Measurements from ENCODE around the gene PGS1. TPM values are rescaled to one million over a fixed set of nuclear protein-coding genes. Genes with fewer than 3 reads are reported as not detected.
A peak's percentile ranks its signal among the peaks of the same experiment; 100 is the strongest.

Gene PGS1
- total RNA-seq, 1 donor: 35.4 TPM

DNA sequence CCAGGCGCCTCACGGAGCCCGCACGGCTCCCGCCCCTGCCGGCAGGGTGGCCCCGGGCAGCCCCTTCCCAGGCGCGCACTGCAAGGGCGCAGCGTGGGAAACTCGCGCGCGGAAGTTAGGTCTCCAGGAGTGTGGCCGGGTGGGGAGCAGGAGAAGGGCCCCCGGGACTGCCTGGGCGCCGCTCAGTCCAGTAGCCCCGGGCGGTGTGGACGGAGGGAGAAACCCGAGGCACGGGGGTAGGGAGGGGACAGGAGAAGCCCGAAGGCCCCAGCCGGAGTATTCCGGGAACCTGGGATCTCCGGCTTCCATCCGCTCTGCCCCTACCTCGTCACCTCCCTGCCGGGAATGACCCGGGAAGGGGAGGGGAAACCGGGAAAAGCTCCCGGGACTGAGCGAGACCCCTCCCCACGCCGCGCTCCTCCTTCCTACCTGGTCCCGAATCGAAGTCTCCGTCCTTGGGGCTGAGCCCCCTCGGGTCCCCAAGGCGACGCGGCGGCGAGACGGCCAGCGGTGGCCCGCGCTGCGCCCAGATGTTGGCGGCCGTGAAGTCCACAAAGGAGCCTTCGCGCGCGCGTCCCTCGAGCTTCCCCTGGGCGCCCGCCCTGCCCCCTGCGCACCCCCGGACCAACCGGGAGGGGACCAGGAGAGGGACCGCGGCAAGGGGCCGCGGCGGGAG lies 19.0 kb upstream of the PGS1 start:
- peak; percentile 49 for DNase-seq (ENCODE audit: low read depth)
- TF ChIP-seq, protein P1, sequence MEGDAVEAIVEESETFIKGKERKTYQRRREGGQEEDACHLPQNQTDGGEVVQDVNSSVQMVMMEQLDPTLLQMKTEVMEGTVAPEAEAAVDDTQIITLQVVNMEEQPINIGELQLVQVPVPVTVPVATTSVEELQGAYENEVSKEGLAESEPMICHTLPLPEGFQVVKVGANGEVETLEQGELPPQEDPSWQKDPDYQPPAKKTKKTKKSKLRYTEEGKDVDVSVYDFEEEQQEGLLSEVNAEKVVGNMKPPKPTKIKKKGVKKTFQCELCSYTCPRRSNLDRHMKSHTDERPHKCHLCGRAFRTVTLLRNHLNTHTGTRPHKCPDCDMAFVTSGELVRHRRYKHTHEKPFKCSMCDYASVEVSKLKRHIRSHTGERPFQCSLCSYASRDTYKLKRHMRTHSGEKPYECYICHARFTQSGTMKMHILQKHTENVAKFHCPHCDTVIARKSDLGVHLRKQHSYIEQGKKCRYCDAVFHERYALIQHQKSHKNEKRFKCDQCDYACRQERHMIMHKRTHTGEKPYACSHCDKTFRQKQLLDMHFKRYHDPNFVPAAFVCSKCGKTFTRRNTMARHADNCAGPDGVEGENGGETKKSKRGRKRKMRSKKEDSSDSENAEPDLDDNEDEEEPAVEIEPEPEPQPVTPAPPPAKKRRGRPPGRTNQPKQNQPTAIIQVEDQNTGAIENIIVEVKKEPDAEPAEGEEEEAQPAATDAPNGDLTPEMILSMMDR (IDR thresholded peaks at IDR 0.05; ENCODE audit: insufficient read depth, low read depth, low read length): no peak
- H3K4me3 ChIP-seq (ENCODE audit: low read depth, low read length): peak overlapping the region; percentile 94

DNA sequence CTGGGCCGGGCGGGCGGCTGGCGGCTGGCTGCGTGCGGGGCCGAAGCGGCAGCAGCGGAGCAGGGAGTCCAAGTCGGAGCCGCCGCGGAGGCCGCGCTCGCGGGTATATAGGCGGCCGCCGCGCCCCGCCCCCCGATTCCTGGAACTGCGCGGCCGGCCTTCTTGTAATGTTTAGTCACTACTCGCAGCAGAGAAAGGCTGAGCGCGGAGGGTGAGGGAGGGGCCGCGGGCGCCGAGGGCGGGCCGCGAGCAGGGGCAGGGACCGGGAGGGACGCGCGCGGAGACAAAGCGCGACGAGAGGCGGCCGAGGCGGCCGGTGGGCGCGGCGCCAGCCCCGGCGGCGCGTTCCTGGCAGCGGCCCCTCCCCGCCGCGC lies 18.5 kb upstream of the PGS1 start, which contains the start of gene SOCS3:
Gene SOCS3, minus strand, starts transcription at position 81 of the 374 bp plus-strand sequence. CDS start 982 bp downstream, outside the sequence.
- H3K4me3 ChIP-seq (ENCODE audit: low read depth, low read length): peak within 1 kb of the TSS; percentile 94
- DNase-seq (ENCODE audit: low read depth): peak; percentile 97
- TF ChIP-seq, protein P1 (IDR thresholded peaks at IDR 0.05; ENCODE audit: insufficient read depth, low read depth, low read length): no peak

DNA sequence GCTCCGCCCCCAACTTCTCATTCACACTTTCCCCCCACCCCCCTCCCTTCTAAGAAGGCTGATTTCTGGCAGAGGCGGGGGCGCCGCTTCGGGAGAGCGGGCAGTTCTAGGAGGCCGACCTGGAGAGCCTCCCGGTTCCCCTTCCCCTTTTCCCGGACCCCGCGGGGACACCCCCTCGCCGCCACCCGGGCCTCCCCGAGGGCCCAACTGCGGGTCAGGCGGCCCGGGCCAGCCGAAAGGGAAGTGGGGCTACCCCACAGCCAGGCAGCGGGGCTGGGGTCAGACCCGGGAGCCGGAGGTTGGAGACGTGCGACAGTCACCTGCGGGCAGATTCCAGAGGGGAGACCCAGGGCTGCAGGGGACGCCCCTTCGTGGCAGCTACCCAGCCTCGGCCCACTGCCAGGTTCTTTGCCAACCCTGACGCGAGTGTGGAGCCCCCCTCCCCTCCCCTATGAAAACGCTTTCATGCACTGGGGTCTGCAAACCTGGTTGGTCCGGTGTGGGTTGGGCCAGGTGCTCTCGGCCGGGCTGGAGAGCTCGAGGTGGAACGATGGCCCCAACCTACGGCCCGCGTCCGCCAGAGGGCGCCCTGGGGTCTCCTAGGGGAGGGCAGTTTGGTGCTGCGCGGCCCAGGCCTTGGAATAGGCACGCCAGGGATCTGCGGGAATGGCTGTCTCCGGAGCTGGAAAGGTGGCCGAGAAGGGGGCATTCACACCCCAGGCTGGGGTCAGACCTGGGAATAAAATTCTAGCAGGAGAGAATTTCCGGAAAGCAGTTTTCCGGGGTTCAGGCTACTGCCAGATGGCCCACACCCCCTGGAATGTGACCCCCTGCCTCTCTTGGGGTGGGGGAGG lies 17.9 kb upstream of the PGS1 start:
- DNase-seq (ENCODE audit: low read depth): peak; percentile 88
- TF ChIP-seq, protein P1 (IDR thresholded peaks at IDR 0.05; ENCODE audit: insufficient read depth, low read depth, low read length): peak; percentile 93
- H3K4me3 ChIP-seq (ENCODE audit: low read depth, low read length): peak overlapping the region; percentile 94

DNA sequence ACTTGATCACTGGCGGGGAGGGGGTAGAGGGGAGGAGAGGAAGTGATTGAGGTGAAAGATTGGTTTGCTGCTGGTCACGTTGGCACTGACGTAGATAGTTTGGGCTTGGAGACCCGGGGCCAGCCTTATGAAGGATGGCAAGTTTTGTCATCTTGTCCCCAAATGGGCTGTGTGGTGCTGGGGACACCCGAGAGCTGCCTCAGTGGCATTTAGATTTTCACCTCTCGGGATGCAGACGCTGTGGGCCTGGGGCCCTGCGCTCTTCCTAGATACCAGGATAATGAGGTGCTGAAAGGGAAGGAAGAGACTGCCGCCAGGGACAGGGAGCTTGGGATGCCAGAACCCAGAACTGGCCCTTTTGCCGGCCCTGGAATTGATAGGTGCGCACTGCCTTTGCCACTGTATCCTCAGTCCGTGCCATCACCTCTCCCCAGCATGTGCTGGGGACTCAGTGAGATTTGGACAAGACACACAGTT lies 17.2 kb upstream of the PGS1 start:
- no peak overlapping the region for H3K4me3 ChIP-seq (ENCODE audit: low read depth, low read length)
- no peak for DNase-seq (ENCODE audit: low read depth)
- TF ChIP-seq, protein P1 (IDR thresholded peaks at IDR 0.05; ENCODE audit: insufficient read depth, low read depth, low read length): no peak

DNA sequence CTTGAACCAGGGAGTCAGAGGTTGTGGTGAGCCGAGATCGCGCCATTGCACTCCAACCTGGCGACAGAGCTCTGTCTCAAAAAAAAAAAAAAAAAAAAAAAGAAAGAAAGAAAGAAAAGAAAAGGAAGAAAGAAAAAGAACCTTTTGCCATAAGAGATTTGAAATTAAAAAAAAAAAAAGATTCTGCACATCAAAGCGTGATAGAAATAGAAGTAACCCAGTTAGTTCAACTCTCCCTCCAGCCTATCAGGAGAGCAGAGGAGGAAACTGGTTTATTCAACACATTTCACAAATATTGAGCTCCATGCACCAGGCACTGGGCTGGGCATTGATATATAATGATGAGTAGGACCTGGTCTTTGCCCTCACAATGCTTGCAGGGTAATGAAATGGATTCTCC lies 16.2 kb upstream of the PGS1 start:
- H3K4me3 ChIP-seq (ENCODE audit: low read depth, low read length): no peak overlapping the region
- no peak for DNase-seq (ENCODE audit: low read depth)
- TF ChIP-seq, protein P1 (IDR thresholded peaks at IDR 0.05; ENCODE audit: insufficient read depth, low read depth, low read length): no peak

DNA sequence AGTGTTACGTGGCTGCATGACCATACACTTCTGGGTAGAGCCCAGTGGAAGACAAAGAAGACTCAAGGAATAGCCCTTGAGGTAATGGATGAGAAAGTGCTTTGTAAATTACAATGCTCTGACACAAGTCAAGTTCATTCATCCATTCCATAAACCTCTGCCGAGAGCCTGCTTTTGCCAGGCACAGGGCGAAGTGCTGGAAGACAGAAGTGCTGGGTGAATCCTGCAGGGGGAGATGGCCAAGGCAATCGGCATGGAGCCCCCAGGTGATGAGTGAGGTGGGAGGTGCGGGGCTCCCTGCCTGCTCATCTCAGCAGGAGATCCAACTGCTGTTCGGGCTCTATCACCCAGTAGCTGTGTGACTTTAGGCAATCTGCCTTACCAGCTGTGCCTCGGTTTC lies 15.8 kb upstream of the PGS1 start:
- DNase-seq (ENCODE audit: low read depth): no peak
- TF ChIP-seq, protein P1 (IDR thresholded peaks at IDR 0.05; ENCODE audit: insufficient read depth, low read depth, low read length): peak; percentile 14
- no peak overlapping the region for H3K4me3 ChIP-seq (ENCODE audit: low read depth, low read length)

Measured in fibroblast of villous mesenchyme (primary cell).